Measurements from ENCODE around the gene NTHL1. TPM values are rescaled to one million over a fixed set of nuclear protein-coding genes. Genes with fewer than 3 reads are reported as not detected.
A peak's percentile ranks its signal among the peaks of the same experiment; 100 is the strongest.
"Not testable (repeated sequence)": the region's sequence is repeated elsewhere in the genome, so short reads cannot be mapped to it uniquely, and the experiment has no call there.

Gene NTHL1
- polyA plus RNA-seq, 4 donors: 13.0 to 27.6 (median 18.5) TPM

GRCh38 chr16:2033909-2034695 lies 13.5 kb downstream of the NTHL1 start:
- H3K27me3 ChIP-seq (ENCODE audit: control insufficient read depth in 3 of 3, insufficient read depth in 3 of 3, low read length in 3 of 3); FAIRE-seq; H3K9me3 ChIP-seq (ENCODE audit: control insufficient read depth in 2 of 2, insufficient read depth in 1 of 2, low read depth in 1 of 2, low read length in 1 of 2): not testable (repeated sequence)
- Histone ChIP-seq H3K4me3 (ENCODE audit: low read depth in 1 of 3, low read length in 3 of 3) (peak overlapping the region in 1 of 3 donors; percentile 13), H3K27ac (ENCODE audit: low read depth in 1 of 3, low read length in 2 of 3) (peak overlapping the region in 2 of 3 donors; percentile 72 to 88), H3K4me1 (ENCODE audit: control insufficient read depth in 3 of 3, insufficient read depth in 2 of 3, low read depth in 1 of 3, low read length in 2 of 3) (peaks cover 0 to 51% (median 0%) of the 10 kb centered on the region in 3 donors), H3K36me3 (ENCODE audit: control insufficient read depth in 3 of 3, insufficient read depth in 2 of 3, low read depth in 1 of 3, low read length in 3 of 3) (peaks cover 0 to 78% (median 0%) of the 10 kb centered on the region in 3 donors)
- WGBS, 3 donors: 66 to 90% (median 72%) methylated on average over 11 to 16 of the region's 32 CpGs
- peak in 1 of 2 donors; percentile 5 for DNase-seq

DNA sequence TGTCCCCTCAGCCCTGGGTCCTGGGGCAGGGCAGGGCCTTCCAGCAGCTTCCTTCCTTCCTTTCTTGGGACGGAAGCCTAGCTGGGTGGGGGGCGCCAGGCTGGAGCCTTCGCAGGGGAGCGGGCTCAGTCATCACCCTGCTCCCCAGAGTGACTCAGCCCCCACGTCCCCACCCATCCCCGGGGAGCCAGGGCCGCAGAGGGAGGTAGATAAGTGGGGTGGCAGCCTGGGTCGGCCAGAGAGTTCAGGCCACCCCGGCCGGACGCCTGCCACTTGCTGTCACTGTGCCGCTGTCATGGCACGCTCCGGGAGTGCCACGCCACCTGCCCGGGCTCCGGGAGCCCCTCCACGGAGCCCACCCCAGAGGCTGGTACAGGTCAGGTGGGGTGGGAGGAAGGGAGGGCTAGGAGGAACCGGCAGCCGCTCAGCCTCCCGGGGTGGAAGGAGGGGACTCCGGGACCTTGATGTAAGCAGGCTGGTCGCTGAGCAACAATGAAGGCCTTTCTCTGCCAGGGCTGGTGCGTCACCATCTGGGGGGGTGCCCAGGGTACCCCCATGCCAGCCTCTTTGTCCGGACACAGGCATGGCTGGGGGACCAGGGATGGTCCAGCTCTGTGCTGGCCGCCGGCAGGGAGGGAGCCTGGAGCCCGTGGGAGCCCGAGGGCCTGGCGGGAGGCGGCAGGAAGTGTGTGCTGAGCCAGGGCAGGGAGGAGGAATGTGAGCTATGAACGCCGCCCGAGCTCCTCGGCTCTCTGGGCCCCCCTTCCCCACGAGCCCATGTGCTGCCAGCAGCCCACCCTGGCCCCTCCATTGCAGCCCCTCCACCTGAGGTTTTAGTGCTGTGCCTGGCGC lies 14.4 kb downstream of the NTHL1 start:
- Histone ChIP-seq H3K27me3 (ENCODE audit: control insufficient read depth in 3 of 3, insufficient read depth in 3 of 3, low read length in 3 of 3) (peaks cover 0 to 2% (median 0%) of the 10 kb centered on the region in 3 donors), H3K4me1 (ENCODE audit: control insufficient read depth in 3 of 3, insufficient read depth in 2 of 3, low read depth in 1 of 3, low read length in 2 of 3) (peaks cover 0 to 43% (median 0%) of the 10 kb centered on the region in 3 donors), H3K36me3 (ENCODE audit: control insufficient read depth in 3 of 3, insufficient read depth in 2 of 3, low read depth in 1 of 3, low read length in 3 of 3) (peaks cover 0 to 72% (median 0%) of the 10 kb centered on the region in 3 donors), H3K4me3 (ENCODE audit: low read depth in 1 of 3, low read length in 3 of 3) (peak overlapping the region in 1 of 3 donors; percentile 13), H3K9me3 (ENCODE audit: control insufficient read depth in 2 of 2, insufficient read depth in 1 of 2, low read depth in 1 of 2, low read length in 1 of 2) (no peaks in the 10 kb centered on the region), H3K27ac (ENCODE audit: low read depth in 1 of 3, low read length in 2 of 3) (peak overlapping the region; percentile 59 to 88 (median 72))
- 33 to 63% (median 52%) methylated on average over 27 to 37 of the region's 37 CpGs for WGBS, 3 donors
- DNase-seq (peak in 1 of 2 donors; percentile 27), FAIRE-seq (no peak)

GRCh38 chr16:2032285-2033056 lies 15.2 kb downstream of the NTHL1 start:
- FAIRE-seq: no peak
- H3K36me3 ChIP-seq (ENCODE audit: control insufficient read depth in 3 of 3, insufficient read depth in 2 of 3, low read depth in 1 of 3, low read length in 3 of 3): peaks cover 0 to 68% (median 0%) of the 10 kb centered on the region in 3 donors
- no peak overlapping the region for H3K4me3 ChIP-seq (ENCODE audit: low read depth in 1 of 3, low read length in 3 of 3)
- peaks cover 0 to 10% (median 0%) of the 10 kb centered on the region in 3 donors for H3K27me3 ChIP-seq (ENCODE audit: control insufficient read depth in 3 of 3, insufficient read depth in 3 of 3, low read length in 3 of 3)
- no peak for DNase-seq
- H3K27ac ChIP-seq (ENCODE audit: low read depth in 1 of 3, low read length in 2 of 3): peak overlapping the region; percentile 59 to 88 (median 72)
- H3K9me3 ChIP-seq (ENCODE audit: control insufficient read depth in 2 of 2, insufficient read depth in 1 of 2, low read depth in 1 of 2, low read length in 1 of 2): no peaks in the 10 kb centered on the region
- H3K4me1 ChIP-seq (ENCODE audit: control insufficient read depth in 3 of 3, insufficient read depth in 2 of 3, low read depth in 1 of 3, low read length in 2 of 3): peaks cover 0 to 41% (median 0%) of the 10 kb centered on the region in 3 donors
- WGBS, 3 donors: 64 to 88% (median 68%) methylated on average over 13 to 15 of the region's 15 CpGs

- peaks cover 0 to 55% (median 0%) of the 10 kb centered on the region in 3 donors for H3K36me3 ChIP-seq (ENCODE audit: control insufficient read depth in 3 of 3, insufficient read depth in 2 of 3, low read depth in 1 of 3, low read length in 3 of 3)
- H3K27ac ChIP-seq (ENCODE audit: low read depth in 1 of 3, low read length in 2 of 3): peak overlapping the region in 1 of 3 donors; percentile 49
- no peak for DNase-seq
- 68 to 80% (median 79%) methylated on average over 7 to 11 of the region's 11 CpGs for WGBS, 3 donors
- peaks cover 0 to 34% (median 2%) of the 10 kb centered on the region in 3 donors for H3K4me1 ChIP-seq (ENCODE audit: control insufficient read depth in 3 of 3, insufficient read depth in 2 of 3, low read depth in 1 of 3, low read length in 2 of 3)
- H3K4me3 ChIP-seq (ENCODE audit: low read depth in 1 of 3, low read length in 3 of 3): no peak overlapping the region
- FAIRE-seq: no peak
- H3K27me3 ChIP-seq (ENCODE audit: control insufficient read depth in 3 of 3, insufficient read depth in 3 of 3, low read length in 3 of 3): peaks cover 0 to 16% (median 0%) of the 10 kb centered on the region in 3 donors
- no peaks in the 10 kb centered on the region for H3K9me3 ChIP-seq (ENCODE audit: control insufficient read depth in 2 of 2, insufficient read depth in 1 of 2, low read depth in 1 of 2, low read length in 1 of 2)
Measured at GRCh38 chr16:2031081-2031577, 16.5 kb downstream of the NTHL1 start.

DNA sequence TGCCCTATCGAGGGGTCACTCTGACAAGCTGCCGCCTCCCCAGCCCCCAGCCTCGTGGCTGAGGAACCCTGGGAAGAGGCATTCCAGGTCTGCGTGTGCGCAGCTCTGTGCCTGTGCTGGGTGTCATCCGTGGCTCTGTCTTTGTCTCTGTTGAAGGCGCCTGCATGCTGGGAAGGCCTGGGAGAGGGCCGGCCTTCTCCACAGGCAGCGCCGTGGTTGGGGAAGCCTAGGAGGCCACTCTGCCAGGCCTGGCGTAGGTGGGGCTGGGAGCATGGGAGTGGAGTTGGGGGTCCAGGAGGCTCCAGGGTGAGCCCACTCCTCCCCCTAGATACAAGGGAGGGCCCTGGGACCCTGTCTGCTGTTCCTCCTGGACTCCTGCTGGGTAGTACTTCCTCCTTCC lies 17.6 kb downstream of the NTHL1 start:
- FAIRE-seq (no peak), DNase-seq (no peak)
- peak overlapping the region in 1 of 3 donors; percentile 8 for H3K27ac ChIP-seq (ENCODE audit: low read depth in 1 of 3, low read length in 2 of 3)
- H3K4me3 ChIP-seq (ENCODE audit: low read depth in 1 of 3, low read length in 3 of 3): no peak overlapping the region
- 81 to 90% (median 88%) methylated on average over 11 of the region's 11 CpGs for WGBS, 3 donors
- H3K4me1 ChIP-seq (ENCODE audit: control insufficient read depth in 3 of 3, insufficient read depth in 2 of 3, low read depth in 1 of 3, low read length in 2 of 3): peaks cover 0 to 24% (median 2%) of the 10 kb centered on the region in 3 donors
- no peaks in the 10 kb centered on the region for H3K9me3 ChIP-seq (ENCODE audit: control insufficient read depth in 2 of 2, insufficient read depth in 1 of 2, low read depth in 1 of 2, low read length in 1 of 2)
- H3K27me3 ChIP-seq (ENCODE audit: control insufficient read depth in 3 of 3, insufficient read depth in 3 of 3, low read length in 3 of 3): peaks cover 0 to 23% (median 0%) of the 10 kb centered on the region in 3 donors
- H3K36me3 ChIP-seq (ENCODE audit: control insufficient read depth in 3 of 3, insufficient read depth in 2 of 3, low read depth in 1 of 3, low read length in 3 of 3): peaks cover 0 to 44% (median 0%) of the 10 kb centered on the region in 3 donors

GRCh38 chr16:2029350-2029749 lies 18.3 kb downstream of the NTHL1 start:
- no peak for FAIRE-seq
- no peak for DNase-seq
- no peaks in the 10 kb centered on the region for H3K9me3 ChIP-seq (ENCODE audit: control insufficient read depth in 2 of 2, insufficient read depth in 1 of 2, low read depth in 1 of 2, low read length in 1 of 2)
- peaks cover 0 to 20% (median 2%) of the 10 kb centered on the region in 3 donors for H3K4me1 ChIP-seq (ENCODE audit: control insufficient read depth in 3 of 3, insufficient read depth in 2 of 3, low read depth in 1 of 3, low read length in 2 of 3)
- no peak overlapping the region for H3K4me3 ChIP-seq (ENCODE audit: low read depth in 1 of 3, low read length in 3 of 3)
- WGBS, 3 donors: 79 to 88% (median 88%) methylated on average over 18 to 22 of the region's 22 CpGs
- H3K27me3 ChIP-seq (ENCODE audit: control insufficient read depth in 3 of 3, insufficient read depth in 3 of 3, low read length in 3 of 3): peaks cover 0 to 25% (median 0%) of the 10 kb centered on the region in 3 donors
- no peak overlapping the region for H3K27ac ChIP-seq (ENCODE audit: low read depth in 1 of 3, low read length in 2 of 3)
- H3K36me3 ChIP-seq (ENCODE audit: control insufficient read depth in 3 of 3, insufficient read depth in 2 of 3, low read depth in 1 of 3, low read length in 3 of 3): peaks cover 0 to 42% (median 0%) of the 10 kb centered on the region in 3 donors

DNA sequence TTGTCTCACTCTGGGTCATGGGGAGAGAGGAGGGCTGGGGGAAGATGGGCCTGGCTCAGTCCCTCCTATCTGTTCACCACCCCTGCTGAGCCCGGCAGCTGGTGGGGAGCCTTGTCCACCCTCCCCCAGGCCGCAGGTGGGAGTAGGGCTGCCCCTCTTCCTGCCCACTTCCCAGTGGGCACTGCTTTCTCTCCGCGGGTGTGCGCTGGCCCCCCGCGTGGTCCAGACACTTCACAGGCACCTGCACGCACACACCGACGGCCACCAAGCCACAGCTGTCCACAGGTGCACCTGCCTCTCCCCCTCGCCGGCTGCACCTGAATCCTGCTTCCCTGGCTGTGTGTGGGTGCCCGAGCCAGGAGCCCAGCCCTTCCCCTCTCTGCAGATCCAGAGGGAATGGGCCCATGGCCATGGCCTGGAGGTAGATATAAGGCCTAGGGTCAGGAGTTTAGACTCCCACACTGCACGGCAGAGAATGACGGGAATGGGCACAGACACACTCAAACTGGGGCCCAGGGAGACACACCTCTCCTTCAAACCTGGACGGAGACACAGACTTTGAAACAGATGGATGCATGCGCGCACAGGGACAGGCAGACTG lies 18.9 kb downstream of the NTHL1 start:
- Histone ChIP-seq H3K36me3 (ENCODE audit: control insufficient read depth in 3 of 3, insufficient read depth in 2 of 3, low read depth in 1 of 3, low read length in 3 of 3) (peaks cover 0 to 39% (median 0%) of the 10 kb centered on the region in 3 donors), H3K27ac (ENCODE audit: low read depth in 1 of 3, low read length in 2 of 3) (no peak overlapping the region), H3K27me3 (ENCODE audit: control insufficient read depth in 3 of 3, insufficient read depth in 3 of 3, low read length in 3 of 3) (peaks cover 0 to 25% (median 0%) of the 10 kb centered on the region in 3 donors), H3K4me3 (ENCODE audit: low read depth in 1 of 3, low read length in 3 of 3) (peak overlapping the region in 1 of 3 donors; percentile 53), H3K4me1 (ENCODE audit: control insufficient read depth in 3 of 3, insufficient read depth in 2 of 3, low read depth in 1 of 3, low read length in 2 of 3) (peaks cover 0 to 22% (median 2%) of the 10 kb centered on the region in 3 donors), H3K9me3 (ENCODE audit: control insufficient read depth in 2 of 2, insufficient read depth in 1 of 2, low read depth in 1 of 2, low read length in 1 of 2) (no peaks in the 10 kb centered on the region)
- FAIRE-seq (no peak), DNase-seq (no peak)
- 74 to 84% (median 76%) methylated on average over 11 to 18 of the region's 18 CpGs for WGBS, 3 donors

Data from small intestine (tissue), 7 donors.